Measurements from ENCODE around the gene RILP. TPM values are rescaled to one million over a fixed set of nuclear protein-coding genes. Genes with fewer than 3 reads are reported as not detected.

Gene RILP
- total RNA-seq, 1 donor from 2014 or later, result 0.13 TPM

GRCh38 chr17:1640329-1641064, 9.2 kb downstream of the RILP start:
- Histone ChIP-seq H2AFZ (replicated peaks) (no peak overlapping the region), H4K20me1 (ENCODE audit: low read depth) (no peaks in the 10 kb centered on the region), H3K9ac (no peak overlapping the region), H3K4me1 (peaks cover 16% of the 10 kb centered on the region), H3K36me3 (no peaks in the 10 kb centered on the region), H3K79me2 (ENCODE audit: low read depth) (no peaks in the 10 kb centered on the region), H3K27me3 (peaks cover 31% of the 10 kb centered on the region), H3K4me3 (no peak overlapping the region), H3K4me2 (no peak overlapping the region), H3F3A (ENCODE audit: low read depth) (peaks cover 29% of the 10 kb centered on the region), H3K27ac (no peak overlapping the region), H3K9me3 (ENCODE audit: low read depth) (no peaks in the 10 kb centered on the region)
- TF ChIP-seq EZH2phosphoT487 (IDR thresholded peaks at IDR 0.05) (no peak), CTCF (IDR thresholded peaks at IDR 0.05) (no peak), EZH2 (IDR thresholded peaks at IDR 0.05) (no peak)
- peaks cover 2% of the 10 kb centered on the region for H3K36me3 Mint-ChIP-seq
- H3K27ac Mint-ChIP-seq, result peak overlapping the region; percentile 34
- no peaks in the 10 kb centered on the region for H3K9me3 Mint-ChIP-seq
- peak overlapping the region; percentile 54 for H3K4me3 Mint-ChIP-seq
- peaks cover 18% of the 10 kb centered on the region for H3K27me3 Mint-ChIP-seq (ENCODE audit: insufficient read depth, low read depth)
- DNase-seq (ENCODE audit: low spot score), result no peak
- peaks cover 40% of the 10 kb centered on the region for H3K4me1 Mint-ChIP-seq

GRCh38 chr17:1639549-1640180, 10.0 kb downstream of the RILP start:
- Mint-ChIP-seq H3K4me3 (no peak overlapping the region), H3K9me3 (no peaks in the 10 kb centered on the region), H3K36me3 (peaks cover 2% of the 10 kb centered on the region), H3K27me3 (ENCODE audit: insufficient read depth, low read depth) (peaks cover 19% of the 10 kb centered on the region), H3K27ac (peak overlapping the region; percentile 74), H3K4me1 (peaks cover 35% of the 10 kb centered on the region)
- H3K4me2 ChIP-seq, result no peak overlapping the region
- H3K79me2 ChIP-seq (ENCODE audit: low read depth), result no peaks in the 10 kb centered on the region
- no peak overlapping the region for H3K27ac ChIP-seq
- no peaks in the 10 kb centered on the region for H3K9me3 ChIP-seq (ENCODE audit: low read depth)
- H3K9ac ChIP-seq, result no peak overlapping the region
- no peak for TF ChIP-seq EZH2 (IDR thresholded peaks at IDR 0.05)
- H3K4me1 ChIP-seq, result peaks cover 14% of the 10 kb centered on the region
- H3K27me3 ChIP-seq, result peaks cover 23% of the 10 kb centered on the region
- DNase-seq (ENCODE audit: low spot score), result peak; percentile 64
- peaks cover 29% of the 10 kb centered on the region for H3F3A ChIP-seq (ENCODE audit: low read depth)
- H4K20me1 ChIP-seq (ENCODE audit: low read depth), result no peaks in the 10 kb centered on the region
- no peaks in the 10 kb centered on the region for H3K36me3 ChIP-seq
- H2AFZ ChIP-seq (replicated peaks), result no peak overlapping the region
- H3K4me3 ChIP-seq, result no peak overlapping the region

DNA sequence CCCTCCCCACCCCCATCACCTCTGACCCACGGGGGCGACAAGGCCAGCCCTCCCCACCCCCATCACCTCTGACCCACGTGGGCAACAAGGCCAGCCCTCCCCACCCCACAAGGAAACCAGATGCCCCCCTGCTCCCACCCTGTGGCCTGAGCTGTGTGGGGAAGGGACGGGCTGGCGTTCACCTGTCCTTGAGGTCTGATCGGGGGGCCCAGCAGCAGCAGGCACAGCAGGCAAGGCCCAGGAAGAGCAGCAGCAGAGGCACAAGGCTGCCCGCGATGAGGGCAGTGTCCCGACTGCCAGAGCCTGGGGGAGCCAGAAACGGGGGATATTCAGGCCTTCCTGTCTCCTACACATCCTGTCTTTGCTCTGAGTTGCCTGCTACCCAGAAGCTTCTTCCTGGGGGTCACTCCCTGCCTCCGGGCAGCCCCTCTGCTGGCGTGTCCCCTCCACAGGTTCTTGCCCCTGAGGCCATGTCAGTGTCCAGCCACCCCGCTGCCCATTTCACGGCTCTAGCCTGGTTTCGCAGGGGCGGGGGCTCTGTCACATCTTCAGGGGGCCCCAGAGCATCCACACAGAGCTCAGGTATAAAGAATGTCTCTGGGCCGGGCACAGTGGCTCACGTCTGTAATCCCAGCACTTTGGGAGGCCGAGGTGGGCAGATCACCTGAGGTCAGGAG, 10.9 kb downstream of the RILP start:
- Histone ChIP-seq H4K20me1 (ENCODE audit: low read depth) (no peaks in the 10 kb centered on the region), H2AFZ (replicated peaks) (peak overlapping the region; percentile 84), H3K27me3 (peaks cover 14% of the 10 kb centered on the region), H3K4me2 (peak overlapping the region; percentile 62), H3K27ac (no peak overlapping the region), H3K4me1 (peaks cover 14% of the 10 kb centered on the region), H3K36me3 (no peaks in the 10 kb centered on the region), H3K9ac (no peak overlapping the region), H3K4me3 (no peak overlapping the region), H3K79me2 (ENCODE audit: low read depth) (no peaks in the 10 kb centered on the region), H3K9me3 (ENCODE audit: low read depth) (no peaks in the 10 kb centered on the region), H3F3A (ENCODE audit: low read depth) (peaks cover 21% of the 10 kb centered on the region)
- peaks cover 30% of the 10 kb centered on the region for H3K4me1 Mint-ChIP-seq
- TF ChIP-seq EZH2 (IDR thresholded peaks at IDR 0.05), result no peak
- no peak for TF ChIP-seq EZH2phosphoT487 (IDR thresholded peaks at IDR 0.05)
- H3K9me3 Mint-ChIP-seq, result no peaks in the 10 kb centered on the region
- H3K27ac Mint-ChIP-seq, result peak overlapping the region; percentile 95
- DNase-seq (ENCODE audit: low spot score), result no peak
- H3K27me3 Mint-ChIP-seq (ENCODE audit: insufficient read depth, low read depth), result peaks cover 14% of the 10 kb centered on the region
- peak overlapping the region; percentile 43 for H3K4me3 Mint-ChIP-seq
- no peaks in the 10 kb centered on the region for H3K36me3 Mint-ChIP-seq

DNA sequence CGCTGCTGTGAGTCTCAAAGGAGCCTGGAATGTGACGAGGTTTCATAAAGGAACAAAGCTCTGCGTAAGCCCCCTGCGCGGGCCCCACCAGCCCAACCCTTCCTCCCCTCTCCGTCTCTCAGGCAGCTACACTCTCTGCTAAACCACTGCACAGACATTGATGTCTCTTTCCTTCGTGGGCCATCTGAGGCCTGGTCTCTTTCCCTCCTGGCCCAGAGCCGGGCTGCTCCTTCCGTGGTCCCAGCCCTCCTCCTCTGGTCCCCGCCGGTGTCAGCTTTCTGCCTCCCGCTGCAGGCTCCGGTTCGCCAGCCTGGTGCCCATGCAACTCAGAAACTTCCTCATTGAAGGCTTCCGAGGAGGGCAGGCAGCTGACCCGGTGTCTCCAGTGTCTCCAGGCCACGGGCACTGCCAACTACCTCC, 11.5 kb downstream of the RILP start:
- peaks cover 14% of the 10 kb centered on the region for H3K4me1 ChIP-seq
- H3F3A ChIP-seq (ENCODE audit: low read depth), result peaks cover 16% of the 10 kb centered on the region
- H2AFZ ChIP-seq (replicated peaks), result peak overlapping the region; percentile 84
- Mint-ChIP-seq H3K4me3 (peak overlapping the region; percentile 38), H3K27ac (peak overlapping the region; percentile 95), H3K36me3 (no peaks in the 10 kb centered on the region), H3K27me3 (ENCODE audit: insufficient read depth, low read depth) (peaks cover 14% of the 10 kb centered on the region), H3K9me3 (no peaks in the 10 kb centered on the region), H3K4me1 (peaks cover 30% of the 10 kb centered on the region)
- no peaks in the 10 kb centered on the region for H3K9me3 ChIP-seq (ENCODE audit: low read depth)
- H3K27me3 ChIP-seq, result peaks cover 8% of the 10 kb centered on the region
- TF ChIP-seq EZH2phosphoT487 (IDR thresholded peaks at IDR 0.05) (no peak), CTCF (IDR thresholded peaks at IDR 0.05) (no peak), EZH2 (IDR thresholded peaks at IDR 0.05) (no peak)
- H3K36me3 ChIP-seq, result no peaks in the 10 kb centered on the region
- peak overlapping the region; percentile 38 for H3K27ac ChIP-seq
- H3K9ac ChIP-seq, result no peak overlapping the region
- H4K20me1 ChIP-seq (ENCODE audit: low read depth), result no peaks in the 10 kb centered on the region
- peak overlapping the region; percentile 62 for H3K4me2 ChIP-seq
- DNase-seq (ENCODE audit: low spot score), result peak; percentile 79
- no peaks in the 10 kb centered on the region for H3K79me2 ChIP-seq (ENCODE audit: low read depth)
- no peak overlapping the region for H3K4me3 ChIP-seq

Measured in neural progenitor cell (in vitro differentiated cells).